Raji (cell line): Measurements from ENCODE around the gene TEDC1.

ENCODE experiments used
- POLR2A ChIP-seq: IDR thresholded peaks from 2 replicates; pipeline ENCODE4 v1.6.1; 2011; ENCODE audit warnings: low read depth, low read length, control low read depth; ENCODE audit not compliant: insufficient read depth

The TEDC1 gene

DNA sequence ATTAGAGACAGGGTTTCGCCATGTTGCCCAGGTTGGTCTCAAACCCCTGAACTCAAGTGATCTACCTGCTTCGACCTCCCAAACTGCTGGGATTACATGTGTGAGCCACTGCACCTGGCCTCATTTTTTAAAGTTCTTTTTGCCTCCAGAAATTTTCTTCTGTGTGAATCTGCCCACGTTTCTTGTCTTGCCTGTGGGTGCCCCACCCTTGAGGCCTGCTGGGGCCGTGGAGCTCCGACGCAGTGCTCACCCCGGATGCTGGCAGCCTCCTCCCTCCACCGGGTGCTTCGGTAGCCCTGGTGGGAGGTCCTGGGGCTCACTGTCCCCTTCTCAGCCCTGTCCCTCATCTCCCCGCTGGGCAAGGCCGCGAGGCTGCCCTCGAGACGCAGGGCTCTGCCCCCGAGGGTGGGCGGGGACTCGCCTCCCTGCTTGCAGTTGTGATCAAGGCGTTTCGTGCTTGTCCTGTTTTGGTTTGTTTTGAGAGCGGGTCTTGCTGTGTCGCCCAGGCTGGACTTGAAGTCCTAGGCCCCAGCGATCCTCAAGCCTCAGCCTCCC lies 35.9 kb upstream of the TEDC1 start:
- TF ChIP-seq POLR2A = no peak

DNA sequence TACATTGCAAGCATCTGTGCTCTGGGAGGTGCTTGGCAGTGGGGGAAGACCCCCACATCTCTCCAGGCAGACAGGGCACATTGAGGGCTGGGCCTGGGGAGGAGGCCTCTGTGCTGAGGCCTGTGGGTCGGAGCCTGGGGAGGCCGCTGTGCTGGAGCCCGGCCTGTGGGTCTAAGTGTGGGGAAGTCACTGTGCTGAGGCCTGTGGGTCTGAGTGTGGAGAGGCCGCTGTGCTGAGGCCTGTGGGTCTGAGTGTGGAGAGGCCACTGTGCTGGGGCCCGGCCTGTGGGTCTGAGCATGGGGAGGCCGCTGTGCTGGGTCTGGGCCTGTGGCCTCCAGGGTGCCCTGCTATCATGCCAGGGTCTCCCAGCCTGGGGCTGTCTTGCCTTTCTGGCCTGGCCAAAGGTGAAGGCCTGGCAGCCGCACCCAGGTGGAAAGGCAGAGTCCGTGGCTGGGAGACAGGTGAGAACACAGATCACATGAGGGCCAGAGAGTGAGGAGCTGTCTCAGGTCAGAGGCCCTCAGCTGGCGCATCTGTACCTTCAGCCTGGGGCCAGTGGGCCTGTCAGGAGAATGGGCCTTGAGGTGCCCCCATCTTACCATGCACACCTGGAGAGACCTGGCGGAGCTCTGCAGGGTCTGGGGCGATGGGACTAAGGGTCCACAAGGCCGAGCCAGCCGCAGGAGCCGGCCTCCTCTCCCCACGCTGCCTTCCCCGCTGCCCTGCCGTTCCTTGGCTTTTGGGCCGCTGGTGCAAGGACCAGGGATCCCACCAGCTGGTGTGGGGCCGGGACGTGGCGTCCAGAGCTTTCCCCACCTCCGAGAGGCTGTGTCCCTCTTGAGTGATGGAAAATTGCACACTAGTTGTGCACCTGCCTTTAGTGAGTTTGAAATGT lies 35.0 kb upstream of the TEDC1 start:
- TF ChIP-seq POLR2A = no peak

DNA sequence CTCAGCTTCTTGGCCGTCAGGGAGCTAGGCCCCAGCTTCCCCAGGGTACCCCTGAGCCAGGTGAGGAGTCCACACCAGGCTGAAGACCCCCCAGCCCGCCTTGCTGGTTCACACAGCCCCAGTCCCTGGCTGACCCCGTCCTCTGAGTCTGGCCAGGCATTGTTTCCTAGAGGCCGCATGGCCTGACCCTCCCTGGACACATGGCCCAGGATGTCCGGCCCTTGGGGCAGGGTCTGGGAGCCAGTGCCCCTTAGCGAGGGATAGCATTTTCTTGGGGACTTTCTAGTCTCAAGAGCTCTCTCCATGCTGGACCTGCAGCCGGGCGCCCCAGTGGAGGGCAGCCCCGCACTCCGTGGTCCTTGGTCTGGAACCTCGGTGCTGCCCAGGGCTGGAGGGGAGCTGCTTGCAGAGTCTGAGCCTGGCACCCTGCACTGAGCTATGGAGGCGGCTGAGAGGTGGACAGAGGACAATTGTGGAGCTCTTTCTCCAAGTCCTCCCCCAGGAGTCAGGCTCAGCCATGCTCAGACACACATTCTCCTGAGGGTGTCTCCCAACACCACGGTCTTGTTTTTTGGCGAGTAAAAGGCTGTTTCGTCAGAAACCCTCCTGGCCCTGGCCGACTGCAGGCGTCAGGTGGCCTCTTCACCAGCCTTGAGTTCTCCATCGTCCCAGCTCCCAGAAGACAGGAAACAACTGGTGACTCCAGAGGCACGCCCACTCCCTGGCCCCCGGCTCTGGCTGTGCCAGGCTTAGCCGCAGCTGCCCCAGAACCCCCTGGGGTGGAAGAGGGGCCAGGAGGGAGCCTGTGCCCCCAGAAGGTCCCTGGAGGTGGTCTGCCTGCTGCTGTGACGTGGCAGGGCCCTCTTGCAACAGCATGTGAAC lies 34.1 kb upstream of the TEDC1 start:
- no peak for TF ChIP-seq POLR2A

DNA sequence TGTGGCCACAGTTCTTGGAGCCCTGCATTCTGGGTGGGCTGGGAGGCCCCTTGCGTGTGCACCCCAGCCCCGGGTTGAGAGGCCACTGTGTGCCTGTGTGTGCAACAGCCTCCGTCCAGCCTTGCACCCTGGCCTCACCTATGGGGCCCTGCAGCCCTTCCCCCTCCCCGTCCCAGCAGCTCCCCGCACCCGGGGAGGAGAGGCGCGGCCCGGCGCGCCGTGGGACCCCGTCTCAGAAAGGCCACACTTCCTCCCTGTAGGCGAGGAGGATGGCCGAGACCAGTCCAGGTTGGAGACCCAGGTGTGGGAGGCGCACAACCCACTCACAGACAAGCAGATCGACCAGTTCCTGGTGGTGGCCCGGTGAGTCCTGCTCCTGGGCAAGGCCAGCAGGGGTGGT lies 33.0 kb upstream of the TEDC1 start:
- no peak for TF ChIP-seq POLR2A

DNA sequence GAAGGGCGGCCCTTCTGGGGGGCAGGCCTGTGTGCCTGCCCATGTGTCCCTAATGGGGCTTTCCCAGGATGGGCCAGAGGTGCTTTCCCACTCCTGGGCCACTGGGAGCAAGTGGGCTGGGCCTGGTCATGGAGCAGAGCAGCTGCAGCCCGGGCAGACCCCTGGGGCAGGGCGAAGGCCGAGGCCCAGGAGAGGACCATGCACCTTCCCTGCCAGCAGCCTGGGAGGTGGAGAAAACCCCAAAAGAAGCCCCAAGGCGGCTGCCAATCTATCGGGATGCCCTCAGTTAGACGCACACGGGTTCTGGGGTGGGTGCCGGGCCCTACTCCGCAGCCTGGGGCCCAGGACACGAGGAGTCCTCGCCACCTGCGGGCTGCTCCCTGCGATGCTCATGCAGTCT lies 32.5 kb upstream of the TEDC1 start:
- TF ChIP-seq POLR2A = no peak

DNA sequence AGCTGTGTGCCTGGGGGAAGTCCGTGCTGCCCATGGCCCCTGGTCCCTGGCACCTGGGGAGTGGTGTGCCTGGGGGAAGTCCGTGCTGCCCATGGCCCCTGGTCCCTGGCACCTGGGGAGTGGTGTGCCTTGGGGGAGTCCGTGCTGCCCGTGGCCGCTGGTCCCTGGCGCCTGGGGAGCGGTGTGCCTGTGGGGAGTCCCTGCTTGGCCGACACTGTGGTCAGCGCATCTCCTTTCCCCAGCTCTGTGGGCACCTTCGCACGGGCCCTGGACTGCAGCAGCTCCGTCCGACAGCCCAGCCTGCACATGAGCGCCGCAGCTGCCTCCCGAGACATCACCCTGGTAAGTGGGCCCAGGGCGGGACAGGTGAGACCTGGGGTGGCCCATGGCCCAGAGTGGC lies 30.9 kb upstream of the TEDC1 start:
- no peak for TF ChIP-seq POLR2A

DNA sequence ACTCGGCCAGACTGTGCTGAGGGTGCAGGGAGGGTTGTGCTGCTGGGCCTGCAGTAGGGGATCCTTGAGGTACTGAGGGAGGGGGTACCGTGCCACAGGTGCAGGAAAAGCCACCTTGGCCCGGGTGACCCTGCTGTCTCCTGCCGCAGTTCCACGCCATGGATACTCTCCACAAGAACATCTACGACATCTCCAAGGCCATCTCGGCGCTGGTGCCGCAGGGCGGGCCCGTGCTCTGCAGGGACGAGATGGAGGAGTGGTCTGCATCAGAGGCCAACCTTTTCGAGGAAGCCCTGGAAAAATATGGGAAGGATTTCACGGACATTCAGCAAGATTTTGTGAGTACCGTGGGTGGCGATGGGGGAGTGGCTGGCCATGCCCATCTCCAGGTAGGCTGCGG lies 30.4 kb upstream of the TEDC1 start:
- TF ChIP-seq POLR2A = no peak

DNA sequence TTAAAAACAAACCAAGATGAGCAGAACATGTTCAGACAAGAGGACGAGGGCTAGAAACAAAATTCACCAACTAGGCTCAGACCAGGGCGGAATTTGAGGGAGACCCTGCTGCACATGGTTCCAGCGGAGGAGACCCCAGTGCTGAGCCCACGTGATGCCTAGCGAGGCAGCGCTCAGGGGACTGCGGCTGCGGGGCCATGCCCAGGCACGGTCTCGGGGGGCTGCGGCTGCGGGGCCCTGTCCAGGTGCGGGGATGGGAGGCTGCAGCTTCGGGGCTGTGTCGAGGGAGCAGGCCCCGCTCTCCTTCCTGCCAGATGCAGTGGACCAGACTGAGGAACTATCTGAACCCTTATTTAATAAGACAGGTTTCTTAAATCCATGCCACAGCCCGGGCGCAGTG lies 29.1 kb upstream of the TEDC1 start:
- no peak for TF ChIP-seq POLR2A

DNA sequence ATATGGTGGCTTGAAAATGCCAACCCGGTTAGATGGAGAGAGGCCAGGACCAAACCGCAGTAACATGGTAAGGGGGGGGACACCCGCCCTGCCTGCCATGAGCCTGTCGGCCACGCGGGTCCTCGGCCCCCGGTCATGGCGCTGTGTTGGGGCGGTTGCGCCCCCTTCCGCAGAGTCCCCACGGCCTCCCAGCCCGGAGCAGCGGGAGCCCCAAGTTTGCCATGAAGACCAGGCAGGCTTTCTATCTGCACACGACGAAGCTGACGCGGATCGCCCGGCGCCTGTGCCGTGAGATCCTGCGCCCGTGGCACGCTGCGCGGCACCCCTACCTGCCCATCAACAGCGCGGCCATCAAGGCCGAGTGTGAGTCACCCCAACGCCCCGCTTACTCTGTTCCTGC lies 26.5 kb upstream of the TEDC1 start:
- TF ChIP-seq POLR2A = no peak

DNA sequence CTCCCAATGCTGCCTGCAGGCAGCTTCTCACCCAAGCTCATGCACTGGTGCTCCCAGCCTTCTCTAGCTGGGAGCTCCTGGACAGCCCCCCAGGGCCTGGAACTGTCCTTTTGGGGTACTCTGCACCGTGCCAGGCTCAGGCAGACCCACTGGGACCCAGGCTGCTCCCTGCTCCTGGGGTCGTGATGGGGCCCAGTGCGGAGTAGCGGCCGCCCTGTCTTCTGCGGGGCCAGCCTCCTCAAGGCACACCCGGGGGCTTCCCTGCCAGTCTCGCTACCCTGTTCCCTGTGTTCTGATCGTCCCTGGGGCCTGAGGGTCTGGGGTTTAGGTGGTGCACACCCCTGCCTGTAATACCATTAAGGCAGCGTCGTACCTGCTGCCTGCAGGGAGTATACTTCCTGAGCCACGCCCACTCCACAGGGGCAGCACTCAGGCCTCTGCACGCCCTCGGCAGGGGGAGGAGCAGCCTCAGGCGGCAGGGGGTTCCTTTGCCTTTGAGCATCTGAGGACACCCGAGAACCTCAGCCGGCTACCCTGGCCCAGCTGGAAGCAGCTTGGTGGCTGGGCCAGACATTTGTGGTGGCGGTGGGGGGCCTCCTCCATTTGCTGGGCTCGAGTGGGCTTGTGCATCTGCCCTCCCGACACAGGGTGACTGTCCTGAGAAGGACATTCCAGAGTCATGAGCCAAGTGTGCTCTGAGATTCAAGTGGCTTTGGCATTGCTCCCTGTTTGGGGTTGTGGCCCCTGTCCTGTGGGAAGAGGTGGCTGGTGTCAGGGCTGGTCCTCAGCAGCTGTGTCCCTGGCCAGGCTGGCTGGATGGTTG lies 25.6 kb upstream of the TEDC1 start:
- no peak for TF ChIP-seq POLR2A

DNA sequence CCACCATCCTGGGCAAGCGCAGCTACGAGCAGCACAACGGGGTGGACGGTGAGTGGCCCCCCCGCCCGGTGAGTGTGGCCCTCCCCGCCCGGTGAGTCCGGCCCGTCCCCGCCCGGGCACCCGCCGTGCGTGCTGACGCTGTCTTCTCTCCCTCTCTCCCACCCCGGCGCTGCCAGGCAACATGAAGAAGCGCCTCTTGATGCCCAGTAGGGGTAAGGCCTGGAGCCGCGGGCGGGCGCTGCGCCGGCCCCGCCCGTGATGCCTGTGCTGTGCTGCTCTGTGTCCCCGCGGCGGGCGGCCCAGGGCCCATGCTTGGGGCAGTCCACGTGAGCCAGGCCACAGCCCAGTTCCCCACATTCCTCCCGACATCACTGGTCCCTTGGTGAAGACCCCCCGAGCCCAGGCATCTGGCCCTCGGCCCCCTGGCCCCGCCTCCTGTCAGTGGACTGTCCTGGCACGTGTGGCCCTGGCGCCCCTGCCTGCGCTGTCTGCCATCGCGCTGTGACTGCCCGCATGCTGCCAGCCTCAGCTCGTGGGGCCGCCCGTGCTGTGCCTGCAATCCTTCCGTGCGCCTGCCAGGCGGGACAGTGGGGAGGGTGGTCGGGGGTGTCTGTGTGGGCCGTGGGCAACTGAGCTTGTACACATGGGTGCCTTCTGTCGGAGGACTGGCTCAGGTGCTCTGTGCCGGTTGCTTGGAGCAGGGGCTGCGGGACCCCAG lies 24.4 kb upstream of the TEDC1 start:
- TF ChIP-seq POLR2A = no peak

DNA sequence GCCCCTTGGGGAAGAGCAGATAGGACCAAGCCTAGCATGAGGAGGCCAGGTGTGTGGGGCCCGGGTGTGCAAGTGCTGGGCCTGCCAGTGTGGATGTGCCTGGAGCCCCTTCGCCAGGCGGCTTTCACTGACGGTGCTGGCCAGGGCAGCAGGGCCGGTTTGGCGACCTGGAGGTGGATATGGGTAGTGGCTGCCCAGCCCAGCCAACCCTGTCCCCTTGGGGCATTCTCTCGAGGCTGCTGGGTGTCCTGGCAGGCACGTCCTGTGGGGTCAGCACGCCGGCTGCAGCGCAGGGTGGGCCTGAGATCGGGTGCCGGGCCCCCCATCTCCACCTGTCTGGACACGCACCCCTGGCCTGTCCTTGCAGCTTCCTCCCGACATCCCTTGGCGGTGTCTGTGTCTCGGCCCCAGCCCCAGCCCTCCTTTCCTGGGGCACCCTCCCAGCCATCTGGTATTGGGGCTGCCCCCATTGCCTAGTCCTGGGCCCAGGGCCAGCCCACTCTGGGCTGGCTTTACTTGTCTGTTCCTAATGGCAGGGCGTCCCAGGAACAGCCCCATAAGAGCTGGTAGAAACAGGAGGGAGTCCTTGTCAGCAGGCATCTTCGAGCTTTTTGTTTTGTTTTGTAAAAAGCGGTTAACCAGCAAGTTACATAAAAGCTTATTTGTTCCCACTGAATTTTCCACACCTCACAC lies 23.7 kb upstream of the TEDC1 start:
- TF ChIP-seq POLR2A = no peak

DNA sequence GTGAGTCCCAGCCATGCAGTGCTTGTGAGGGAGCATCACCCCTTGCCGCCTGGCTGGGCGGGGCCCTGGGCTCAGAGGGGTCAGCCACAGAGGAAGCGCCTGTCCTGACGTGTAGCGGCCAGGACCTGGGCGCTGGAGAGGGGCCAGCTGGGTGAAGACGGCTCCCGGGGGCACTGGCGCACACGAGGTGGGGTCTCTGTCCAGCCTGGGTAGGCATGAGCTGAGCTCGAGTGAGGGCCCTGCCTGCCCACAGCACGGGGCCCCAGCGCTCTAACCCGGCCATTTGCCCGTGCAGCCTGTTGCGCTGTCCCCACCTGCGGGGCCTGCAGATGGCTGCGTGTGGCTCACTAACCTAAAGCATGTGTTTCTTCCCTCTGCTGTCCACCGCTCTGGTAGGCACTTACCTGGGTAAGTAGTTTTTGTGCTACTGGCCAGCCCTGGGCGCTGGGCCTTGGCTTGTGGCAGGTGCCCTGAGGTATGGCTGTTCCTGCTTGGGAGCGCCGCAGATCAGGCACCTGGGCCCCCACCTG lies 23.0 kb upstream of the TEDC1 start:
- TF ChIP-seq POLR2A = no peak
